ENCODE results near the gene CCDC91.

- TF ChIP-seq POLR2A (IDR thresholded peaks at IDR 0.05; ENCODE audit: low read depth, low read length), result no peak
- no peak for TF ChIP-seq POLR2AphosphoS5 (IDR thresholded peaks at IDR 0.05; ENCODE audit: low read depth, low read length)
These were observed 33.9 kb upstream of the CCDC91 start for GRCh38 chr12:28156362-28156761.
